CD4-positive, alpha-beta T cell (primary cell): ENCODE data around the gene GGA2. TPM values are rescaled to one million over a fixed set of nuclear protein-coding genes. Genes with fewer than 3 reads are reported as not detected.

Experiments used
- ATAC-seq: fragments of 200-7000 bp; cut with Tn5 transposase; one replicate; pipeline ENCODE4 v1.10.0; 2022; ENCODE audit warnings: mild to moderate bottlenecking; ENCODE audit not compliant: poor library complexity
- CTCF ChIA-PET: fragments of 350-600 bp; sonication (Branson Sonifier 250); formaldehyde crosslinking; loops from one replicate; lab custom pipeline; 2021; ENCODE audit warnings: antibody characterized with exemption, inconsistent platforms; lab: Charles Lee
- POLR2A ChIA-PET: fragments of 350-600 bp; sonication (Branson Sonifier 250); formaldehyde crosslinking; loops from one replicate; lab custom pipeline; 2021; ENCODE audit warnings: antibody characterized with exemption, inconsistent platforms; lab: Charles Lee
- DNase-seq, 14 experiments: peaks; one replicate each; pipeline ENCODE4 v3.0.0-alpha.2; 2013 to 2020; ENCODE audit warnings: mixed read lengths in 2 of 14
- H3K27ac ChIP-seq, 2 donors: one replicate each; pipeline versions ENCODE4 v1.5.1 to v1.7.0; 2013; ENCODE audit warnings: low read length in 2 of 2, low read depth in 1 of 2, mild to moderate bottlenecking in 1 of 2
- H3K27me3 ChIP-seq, 2 experiments: 1 replicate in 1 of 2; 2 replicates in 1 of 2; pipeline versions ENCODE4 v1.6.1 to v1.7.0; 2013; ENCODE audit warnings: low read length in 2 of 2, control low read depth in 1 of 2, mild to moderate bottlenecking in 1 of 2, moderate library complexity in 1 of 2; ENCODE audit not compliant: insufficient read depth in 2 of 2, control insufficient read depth in 1 of 2
- H3K36me3 ChIP-seq: one replicate; pipeline ENCODE4 v1.6.1; 2013; ENCODE audit warnings: low read length, control low read depth; ENCODE audit not compliant: insufficient read depth
- H3K4me1 ChIP-seq: one replicate; pipeline ENCODE4 v1.6.1; 2013; ENCODE audit warnings: low read length, control low read depth; ENCODE audit not compliant: insufficient read depth
- H3K4me3 ChIP-seq: one replicate; pipeline ENCODE4 v1.5.1; 2013; ENCODE audit warnings: mild to moderate bottlenecking, low read length, moderate library complexity
- H3K9me3 ChIP-seq, 2 experiments: 1 replicate in 1 of 2; 2 replicates in 1 of 2; pipeline versions ENCODE4 v1.6.1 to v1.7.0; 2013; ENCODE audit warnings: low read length in 2 of 2, mild to moderate bottlenecking in 2 of 2, control low read depth in 1 of 2, moderate library complexity in 1 of 2; ENCODE audit not compliant: control insufficient read depth in 1 of 2, insufficient read depth in 1 of 2
- H3K27ac Mint-ChIP-seq: one replicate; pipeline ENCODE4 v1.8.0; 2020; ENCODE audit warnings: mixed read lengths
- H3K27me3 Mint-ChIP-seq: one replicate; pipeline ENCODE4 v1.8.0; 2021; ENCODE audit warnings: mixed read lengths
- H3K36me3 Mint-ChIP-seq: one replicate; pipeline ENCODE4 v1.8.0; 2021; ENCODE audit warnings: low read depth, mixed read lengths
- H3K4me1 Mint-ChIP-seq: one replicate; pipeline ENCODE4 v1.8.0; 2021; ENCODE audit warnings: low read depth, mixed read lengths
- H3K4me3 Mint-ChIP-seq: one replicate; pipeline ENCODE4 v1.8.0; 2020; ENCODE audit warnings: mild to moderate bottlenecking, mixed read lengths
- H3K9me3 Mint-ChIP-seq: one replicate; pipeline ENCODE4 v1.8.0; 2020; ENCODE audit warnings: mixed read lengths
- CTCF ChIP-seq: fragments of 200-600 bp; IDR thresholded peaks from one replicate; pipeline ENCODE4 v1.8.0; 2022; ENCODE audit warnings: antibody characterized with exemption, mild to moderate bottlenecking
- intact Hi-C, 2 experiments: fragments of 100-400 bp; cut with DNase I in 1 of 2; cut with micrococcal nuclease in 1 of 2; formaldehyde crosslinking; loops; one replicate each; pipeline versions ENCODE4 v1.15.1 to v1.9.0; 2023 to 2025; cut with DNase I, micrococcal nuclease
- total RNA-seq, 174 experiments: library from RNA in 2 of 174; stranded (reverse) in 2 of 174; gene quantifications; one replicate each; pipeline ENCODE4 v1.2.3 and lab custom pipeline; 2021 to 2026

GGA2 gene
- total RNA-seq, 2 experiments from 2014 or later = 96.5 to 96.9 TPM

DNA sequence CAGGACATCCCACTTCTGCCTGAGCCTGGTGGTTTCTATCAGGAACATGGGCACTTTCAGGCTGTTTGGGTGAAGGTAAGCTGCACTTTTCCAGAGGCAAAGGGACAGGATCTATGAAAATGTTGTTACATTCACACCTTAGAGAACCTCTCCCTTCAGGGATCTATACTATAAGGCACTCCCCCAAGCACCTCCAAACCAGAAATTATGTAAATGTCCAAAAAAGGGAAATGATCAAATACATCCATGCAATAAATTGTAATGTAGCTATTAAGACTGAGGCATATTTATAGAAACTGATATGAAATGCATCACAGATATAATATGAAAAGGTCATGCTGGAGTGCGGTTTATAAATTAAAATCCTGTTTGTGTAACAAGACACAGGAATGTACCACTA, 34.0 kb downstream of the GGA2 start:
- Histone ChIP-seq H3K27ac (no peak overlapping the region), H3K4me3 (no peak overlapping the region), H3K4me1 (no peaks in the 10 kb centered on the region), H3K9me3 (no peaks in the 10 kb centered on the region), H3K36me3 (peaks cover 73% of the 10 kb centered on the region), H3K27me3 (no peaks in the 10 kb centered on the region)
- no peak for ATAC-seq
- intact Hi-C loops = no loop called here
- ChIA-PET POLR2A (interaction anchor here (0.7 kb wide), 1 partner anchor 22 kb away, joined by 3 read pairs; no protein-coding TSS in a partner anchor), CTCF (no interaction called here)
- no peaks in the 10 kb centered on the region for H3K27me3 Mint-ChIP-seq
- H3K36me3 Mint-ChIP-seq = peaks cover 80% of the 10 kb centered on the region
- TF ChIP-seq CTCF = no peak
- H3K27ac Mint-ChIP-seq = no peak overlapping the region
- no peaks in the 10 kb centered on the region for H3K4me1 Mint-ChIP-seq
- no peak overlapping the region for H3K4me3 Mint-ChIP-seq
- H3K9me3 Mint-ChIP-seq = no peaks in the 10 kb centered on the region
- no peak for DNase-seq

DNA sequence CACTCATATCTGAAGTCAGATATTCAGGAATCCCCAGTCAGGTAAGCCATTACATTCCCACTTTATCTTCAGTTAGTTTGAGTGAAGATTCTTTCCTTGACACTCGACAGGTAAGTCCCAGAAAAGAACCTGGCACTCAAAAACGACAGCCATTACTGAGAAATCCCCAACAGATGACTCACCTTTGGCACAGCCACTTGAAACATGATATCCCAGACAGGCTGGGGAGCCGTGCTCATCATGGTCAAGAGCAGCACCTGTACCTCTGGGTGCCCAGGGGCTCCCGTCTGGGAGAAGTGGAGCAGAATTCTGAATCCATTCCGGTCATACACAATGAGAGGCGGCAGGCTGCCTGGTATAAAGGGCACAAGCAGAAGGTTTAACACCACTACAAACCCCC, 40.5 kb downstream of the GGA2 start:
- H3K9me3 ChIP-seq = no peaks in the 10 kb centered on the region
- intact Hi-C loops = no loop called here
- H3K36me3 ChIP-seq = peaks cover 59% of the 10 kb centered on the region
- no peak overlapping the region for H3K27ac Mint-ChIP-seq
- no peak overlapping the region for H3K4me3 Mint-ChIP-seq
- ATAC-seq = no peak
- H3K4me1 ChIP-seq = no peaks in the 10 kb centered on the region
- no peaks in the 10 kb centered on the region for H3K27me3 ChIP-seq
- ChIA-PET CTCF (no interaction called here), POLR2A (no interaction called here)
- TF ChIP-seq CTCF = no peak
- DNase-seq = no peak
- H3K36me3 Mint-ChIP-seq = peaks cover 71% of the 10 kb centered on the region
- no peaks in the 10 kb centered on the region for H3K9me3 Mint-ChIP-seq
- no peaks in the 10 kb centered on the region for H3K4me1 Mint-ChIP-seq
- H3K27me3 Mint-ChIP-seq = no peaks in the 10 kb centered on the region
- no peak overlapping the region for H3K27ac ChIP-seq
- no peak overlapping the region for H3K4me3 ChIP-seq

DNA sequence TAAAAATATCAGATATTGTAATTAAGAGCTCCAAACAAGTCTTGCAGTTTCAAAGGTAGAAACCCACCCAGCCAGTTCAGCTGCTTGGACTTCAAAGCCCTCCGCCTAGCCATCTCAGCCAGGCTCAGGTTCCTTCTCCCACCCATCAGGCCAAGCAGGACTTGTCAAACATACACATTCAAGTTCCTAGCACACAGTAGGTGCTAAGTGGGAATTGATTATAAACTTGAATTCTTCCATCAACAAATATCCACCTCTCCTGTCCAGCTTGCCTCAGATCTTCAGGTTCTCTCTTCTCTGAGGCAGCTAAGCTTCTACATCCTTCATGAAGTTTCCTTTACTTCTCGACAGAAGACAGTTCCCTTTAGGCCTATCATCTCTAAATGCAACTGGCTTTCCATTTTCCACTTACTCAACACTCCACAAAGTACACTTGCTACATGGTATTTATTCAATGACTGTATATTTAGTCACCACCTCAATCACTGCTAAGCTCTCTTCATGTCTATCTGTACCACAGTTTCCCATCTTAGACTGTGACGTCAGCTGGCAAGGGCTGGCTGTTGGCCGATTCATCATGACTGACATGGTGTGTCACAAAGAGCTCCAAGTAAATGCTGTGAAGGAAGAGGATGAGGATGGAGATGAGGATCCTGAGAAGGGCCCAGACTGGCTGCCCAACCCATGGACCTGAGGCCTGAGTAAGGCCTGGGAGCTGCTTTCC, 44.0 kb downstream of the GGA2 start:
- intact Hi-C loops = no loop called here
- Histone ChIP-seq H3K4me3 (no peak overlapping the region), H3K27ac (no peak overlapping the region), H3K4me1 (no peaks in the 10 kb centered on the region), H3K27me3 (no peaks in the 10 kb centered on the region), H3K36me3 (peaks cover 37% of the 10 kb centered on the region), H3K9me3 (no peaks in the 10 kb centered on the region)
- ATAC-seq (no peak), DNase-seq (no peak)
- H3K27ac Mint-ChIP-seq = peak overlapping the region; percentile 6
- no peaks in the 10 kb centered on the region for H3K9me3 Mint-ChIP-seq
- ChIA-PET CTCF (no interaction called here), POLR2A (no interaction called here)
- H3K27me3 Mint-ChIP-seq = no peaks in the 10 kb centered on the region
- H3K4me3 Mint-ChIP-seq = no peak overlapping the region
- peaks cover 52% of the 10 kb centered on the region for H3K36me3 Mint-ChIP-seq
- no peak for TF ChIP-seq CTCF
- H3K4me1 Mint-ChIP-seq = no peaks in the 10 kb centered on the region
